GM12872 (cell line): ENCODE data around the gene ITPR1.

Experiments
- TF ChIP-seq, protein P1 (sequence below): IDR thresholded peaks from 3 replicates; pipeline ENCODE4 v1.5.1; 2011; ENCODE audit warnings: low read depth, mild to moderate bottlenecking, low read length, moderate library complexity; ENCODE audit not compliant: insufficient read depth

Gene ITPR1

DNA sequence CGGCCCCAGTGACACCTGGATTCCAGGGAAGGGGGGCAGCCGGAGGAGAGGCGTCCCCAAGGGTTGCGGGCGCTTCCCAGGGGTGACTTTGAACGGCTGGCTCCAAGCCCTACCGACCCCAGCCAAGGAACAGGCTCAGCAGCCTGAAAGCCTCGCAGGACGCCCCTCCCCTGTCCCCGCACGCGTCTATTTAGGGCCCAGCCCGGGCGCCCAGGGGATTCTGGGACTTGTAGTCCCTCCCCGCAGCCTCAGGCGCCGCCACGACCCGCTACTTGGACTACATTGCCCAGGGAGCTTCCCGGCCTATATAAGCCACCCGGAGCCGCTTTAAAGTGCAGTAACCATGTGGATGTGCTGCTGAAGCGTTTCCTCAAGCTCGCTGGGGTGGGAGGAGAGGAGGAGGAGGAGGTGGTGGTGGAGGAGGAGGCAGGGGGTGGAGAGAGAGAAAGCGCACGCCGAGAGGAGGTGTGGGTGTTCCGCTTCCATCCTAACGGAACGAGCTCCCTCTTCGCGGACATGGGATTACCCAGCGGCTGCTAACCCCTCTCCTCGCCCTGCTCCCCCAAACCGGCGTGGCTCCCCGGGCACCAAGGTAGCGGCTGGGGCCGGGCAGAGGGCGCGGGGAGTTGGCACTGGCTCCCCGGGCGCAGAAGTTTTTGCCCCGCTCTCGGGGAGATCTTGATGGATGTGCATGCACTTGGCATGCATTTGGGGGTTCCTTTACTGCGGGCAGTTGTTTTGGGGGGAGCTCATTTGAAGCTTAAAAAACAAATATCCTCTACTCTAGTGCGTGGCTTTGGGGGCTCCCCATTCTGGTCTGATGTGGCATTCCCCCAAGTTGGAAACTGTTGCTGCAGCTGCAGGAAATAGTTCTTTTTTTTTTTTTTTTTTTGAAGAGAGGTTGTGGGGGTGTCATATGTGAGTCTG lies at the start of gene ITPR1:
TSS of gene ITPR1 (plus strand) at position 335 of the 927 bp plus-strand sequence. CDS start 23,144 bp downstream, outside the sequence.
- TF ChIP-seq, protein P1, sequence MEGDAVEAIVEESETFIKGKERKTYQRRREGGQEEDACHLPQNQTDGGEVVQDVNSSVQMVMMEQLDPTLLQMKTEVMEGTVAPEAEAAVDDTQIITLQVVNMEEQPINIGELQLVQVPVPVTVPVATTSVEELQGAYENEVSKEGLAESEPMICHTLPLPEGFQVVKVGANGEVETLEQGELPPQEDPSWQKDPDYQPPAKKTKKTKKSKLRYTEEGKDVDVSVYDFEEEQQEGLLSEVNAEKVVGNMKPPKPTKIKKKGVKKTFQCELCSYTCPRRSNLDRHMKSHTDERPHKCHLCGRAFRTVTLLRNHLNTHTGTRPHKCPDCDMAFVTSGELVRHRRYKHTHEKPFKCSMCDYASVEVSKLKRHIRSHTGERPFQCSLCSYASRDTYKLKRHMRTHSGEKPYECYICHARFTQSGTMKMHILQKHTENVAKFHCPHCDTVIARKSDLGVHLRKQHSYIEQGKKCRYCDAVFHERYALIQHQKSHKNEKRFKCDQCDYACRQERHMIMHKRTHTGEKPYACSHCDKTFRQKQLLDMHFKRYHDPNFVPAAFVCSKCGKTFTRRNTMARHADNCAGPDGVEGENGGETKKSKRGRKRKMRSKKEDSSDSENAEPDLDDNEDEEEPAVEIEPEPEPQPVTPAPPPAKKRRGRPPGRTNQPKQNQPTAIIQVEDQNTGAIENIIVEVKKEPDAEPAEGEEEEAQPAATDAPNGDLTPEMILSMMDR, result no peak

DNA sequence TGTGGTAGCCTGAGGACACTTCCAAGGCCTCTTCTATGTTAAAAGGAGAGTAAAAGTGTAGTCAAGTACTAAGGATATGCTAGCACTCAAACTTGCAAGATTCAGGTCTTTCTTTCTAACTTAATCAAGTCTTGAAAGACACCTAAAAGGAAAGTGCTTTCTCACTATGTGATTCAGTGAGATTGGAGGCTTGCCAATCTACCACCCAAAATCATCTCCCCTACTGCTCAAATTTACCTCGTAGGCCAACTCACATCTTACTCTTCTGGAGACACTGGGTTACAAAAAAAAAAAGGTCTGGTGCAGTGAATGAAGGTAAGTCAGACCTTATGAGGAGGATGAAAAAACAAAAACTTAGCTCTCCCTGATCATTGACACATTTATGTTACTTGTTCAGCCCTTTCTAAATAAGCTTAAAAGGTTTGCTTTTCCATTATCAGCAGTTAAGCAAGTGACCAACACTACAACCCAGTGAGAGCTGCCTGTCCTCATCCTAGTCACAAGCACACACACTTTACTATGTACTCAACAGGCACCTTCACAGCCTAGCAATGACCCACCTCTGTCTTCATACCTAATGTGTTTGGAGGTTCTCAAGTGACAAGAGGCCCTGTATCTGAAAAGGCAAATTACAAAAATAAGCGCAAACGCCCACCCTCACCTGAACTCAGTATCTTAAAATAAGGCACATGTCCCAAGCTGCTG lies 45.7 kb upstream of the ITPR1 start:
- TF ChIP-seq, protein P1, result no peak

DNA sequence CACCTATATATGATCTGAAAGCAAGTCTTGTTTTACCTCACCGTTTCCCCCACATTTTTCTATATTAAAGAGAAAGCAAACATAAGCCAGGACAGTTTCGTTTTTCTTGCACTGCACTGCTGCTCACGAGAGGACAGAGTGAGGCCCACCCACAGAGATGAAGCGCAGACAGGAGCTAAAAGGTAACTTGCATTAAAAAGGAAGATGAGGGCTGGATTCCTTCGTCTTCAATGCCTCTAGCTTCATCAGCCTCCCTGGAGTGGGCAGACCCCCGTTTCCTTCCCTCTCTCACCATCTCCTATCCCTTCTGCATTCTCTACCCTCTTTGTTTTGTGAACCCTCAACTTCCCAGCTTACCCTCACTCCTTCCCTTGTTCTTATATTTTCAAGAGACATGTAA lies 45.0 kb upstream of the ITPR1 start:
- TF ChIP-seq, protein P1, result no peak

DNA sequence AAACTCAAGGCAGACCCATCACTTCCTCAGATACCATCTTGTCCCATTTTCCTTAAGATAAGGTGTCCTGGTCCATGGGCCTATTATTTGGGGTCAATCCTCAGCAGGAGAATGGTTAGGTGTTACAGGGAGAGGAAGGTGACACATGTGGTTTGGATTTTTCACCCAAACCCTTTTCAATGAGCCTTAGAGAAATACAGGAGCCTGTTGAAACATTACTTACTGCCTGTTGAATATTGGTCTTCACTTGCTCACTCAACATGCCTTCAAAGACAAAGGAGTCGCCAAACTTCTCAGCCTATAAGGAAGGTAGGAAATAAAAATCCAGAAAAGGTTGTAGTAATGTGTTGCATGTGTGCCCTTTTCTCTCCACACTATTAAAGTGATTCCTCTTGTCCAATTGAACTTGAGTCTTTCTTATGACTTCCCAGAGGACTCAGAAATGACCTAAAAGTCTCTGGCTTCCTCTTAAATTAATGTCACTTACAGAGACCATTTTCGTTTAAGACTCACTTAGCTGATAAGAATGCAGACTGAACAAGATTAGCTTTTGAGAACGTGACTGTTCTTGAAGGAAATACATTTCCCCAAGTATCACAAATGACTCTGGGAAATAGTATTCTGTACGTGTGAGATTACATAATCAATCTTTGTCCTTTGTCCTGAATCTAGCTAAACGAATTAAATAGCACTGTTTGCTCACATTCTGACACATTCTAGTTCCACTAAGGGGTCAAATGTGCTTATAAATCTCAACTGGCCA lies 43.9 kb upstream of the ITPR1 start:
- TF ChIP-seq, protein P1, result no peak

DNA sequence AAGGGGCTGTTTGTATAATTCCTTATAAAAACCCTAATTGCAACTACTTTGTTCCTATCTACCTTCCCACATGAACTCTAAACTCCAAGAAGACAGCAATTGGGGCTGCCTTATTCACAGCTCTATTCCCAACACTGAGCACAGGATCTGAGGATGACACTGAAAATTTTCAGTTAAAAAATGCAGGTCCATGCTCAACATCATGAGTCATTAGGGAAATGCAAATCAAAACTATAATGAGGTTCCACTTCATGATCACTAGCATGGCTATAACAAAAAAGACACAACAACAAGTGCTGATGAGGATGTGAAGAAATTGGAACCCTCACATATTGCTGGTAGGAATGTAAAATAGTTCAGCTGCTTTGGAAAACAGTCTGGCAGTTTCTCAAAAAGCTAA lies 39.0 kb upstream of the ITPR1 start:
- TF ChIP-seq, protein P1, result no peak

DNA sequence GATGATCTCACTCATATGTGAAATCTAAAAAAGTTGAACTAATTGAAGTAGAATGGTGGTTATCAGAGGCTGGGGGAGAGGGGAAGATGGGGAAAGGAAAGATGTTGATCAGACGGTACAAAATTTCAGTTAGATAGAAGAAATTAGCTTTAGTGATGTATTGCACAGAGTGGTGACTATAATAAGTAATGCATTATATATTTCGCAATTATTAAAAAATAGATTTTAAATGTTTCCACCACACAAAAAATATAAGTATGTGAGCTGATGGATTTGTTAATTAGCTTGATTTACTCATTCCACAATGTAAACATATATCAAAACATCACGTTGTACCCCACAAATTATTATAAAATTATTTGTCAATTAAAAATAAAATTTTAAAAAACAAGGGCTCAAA lies 34.2 kb upstream of the ITPR1 start:
- TF ChIP-seq, protein P1, result no peak

DNA sequence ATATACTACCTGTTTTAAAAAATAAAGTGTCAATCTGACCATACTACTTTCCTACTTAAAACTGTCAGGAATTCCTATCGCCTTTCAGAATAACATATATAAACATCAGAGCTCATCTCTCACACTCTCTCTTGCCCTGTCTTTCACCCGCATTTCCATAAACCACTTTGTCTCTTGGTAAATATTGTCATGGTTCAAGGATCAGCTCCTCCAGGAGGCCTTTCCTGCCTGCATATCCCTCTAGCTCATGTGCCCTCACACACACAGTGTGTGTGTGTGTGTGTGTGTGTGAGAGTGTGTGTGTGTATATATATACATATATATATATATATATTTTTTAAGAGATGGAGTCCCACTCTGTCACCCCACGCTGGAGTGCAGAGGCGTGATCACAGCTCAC lies 32.8 kb upstream of the ITPR1 start:
- TF ChIP-seq, protein P1, result no peak
